ENCODE measurements around the gene SOX14. TPM values are rescaled to one million over a fixed set of nuclear protein-coding genes. Genes with fewer than 3 reads are reported as not detected.
A peak's percentile ranks its signal among the peaks of the same experiment; 100 is the strongest.

The SOX14 gene
- total RNA-seq (2014; rRNA removed; shearing (Covaris generic)) (0.23 TPM in 1 of 2 replicates, not detected in the other), polyA plus RNA-seq (2016; fragmentation: Nextera tagmentation; extraction: Ambion mirVana) (0.39 TPM in 1 of 2 replicates, not detected in the other)
- long read RNA-seq = 0 reads

DNA sequence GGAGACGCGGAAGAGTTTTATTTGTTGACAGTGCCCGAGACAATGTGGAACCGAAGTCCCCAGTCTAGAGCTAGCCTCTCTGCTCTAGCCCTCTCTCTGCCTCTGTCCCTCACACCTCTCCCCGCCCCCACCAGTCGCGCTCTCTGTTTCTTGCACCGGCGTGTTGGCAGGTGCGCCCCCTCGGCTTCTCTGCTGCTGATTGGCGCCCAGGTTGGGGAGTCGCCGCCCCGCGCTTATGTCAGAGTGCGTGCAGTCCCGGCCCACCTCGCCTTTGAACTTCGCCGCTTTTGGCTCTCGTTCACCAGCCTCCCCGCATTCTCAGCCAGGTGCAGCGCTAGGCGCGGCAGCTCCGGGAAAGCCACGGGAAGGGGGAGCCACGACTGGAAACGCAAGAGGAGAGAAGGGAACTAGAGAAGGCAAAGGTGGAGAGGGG, at the start of gene SOX14:
Gene SOX14, plus strand, starts transcription at position 315 of the 433 bp plus-strand sequence. CDS start 470 bp downstream, outside the sequence.
- peak; percentile 40 for ATAC-seq

More for the DNA sequence above, at the start of gene SOX14:
- Histone ChIP-seq H3K9me2 (ENCODE audit: insufficient read depth) (no peaks in the 10 kb centered on the region), H3K4me3 (peak within 1 kb of the TSS; percentile 37), H2AFZ (peak within 1 kb of the TSS; percentile 89), H3K36me3 (ENCODE audit: insufficient read depth) (no peaks in the 10 kb centered on the region), H3K27ac (ENCODE audit: low read depth) (no peak within 1 kb of the TSS), H3K27me3 (ENCODE audit: insufficient read depth) (peaks cover 99% of the 10 kb centered on the region), H3F3A (replicated peaks; ENCODE audit: low read depth) (peaks cover 46% of the 10 kb centered on the region), H3K79me2 (replicated peaks; ENCODE audit: insufficient read depth) (no peaks in the 10 kb centered on the region), H3K4me2 (peak within 1 kb of the TSS; percentile 82), H3K4me1 (ENCODE audit: insufficient read depth) (peaks cover 77% of the 10 kb centered on the region), H4K20me1 (replicated peaks; ENCODE audit: insufficient read depth) (peaks cover 16% of the 10 kb centered on the region)
- no peak within 1 kb of the TSS for H3K27ac Mint-ChIP-seq
- TF ChIP-seq ZNF462 (CRISPR knock-in tag; IDR thresholded peaks at IDR 0.05) (no peak), ZNF114 (CRISPR knock-in tag; IDR thresholded peaks at IDR 0.05) (no peak), STAT1 (IDR thresholded peaks at IDR 0.05; ENCODE audit: unreplicated experiment) (no peak), CREB1 (CRISPR knock-in tag; IDR thresholded peaks at IDR 0.05; ENCODE audit: low read depth) (peak; percentile 77)
- TF ChIP-seq, protein P1, sequence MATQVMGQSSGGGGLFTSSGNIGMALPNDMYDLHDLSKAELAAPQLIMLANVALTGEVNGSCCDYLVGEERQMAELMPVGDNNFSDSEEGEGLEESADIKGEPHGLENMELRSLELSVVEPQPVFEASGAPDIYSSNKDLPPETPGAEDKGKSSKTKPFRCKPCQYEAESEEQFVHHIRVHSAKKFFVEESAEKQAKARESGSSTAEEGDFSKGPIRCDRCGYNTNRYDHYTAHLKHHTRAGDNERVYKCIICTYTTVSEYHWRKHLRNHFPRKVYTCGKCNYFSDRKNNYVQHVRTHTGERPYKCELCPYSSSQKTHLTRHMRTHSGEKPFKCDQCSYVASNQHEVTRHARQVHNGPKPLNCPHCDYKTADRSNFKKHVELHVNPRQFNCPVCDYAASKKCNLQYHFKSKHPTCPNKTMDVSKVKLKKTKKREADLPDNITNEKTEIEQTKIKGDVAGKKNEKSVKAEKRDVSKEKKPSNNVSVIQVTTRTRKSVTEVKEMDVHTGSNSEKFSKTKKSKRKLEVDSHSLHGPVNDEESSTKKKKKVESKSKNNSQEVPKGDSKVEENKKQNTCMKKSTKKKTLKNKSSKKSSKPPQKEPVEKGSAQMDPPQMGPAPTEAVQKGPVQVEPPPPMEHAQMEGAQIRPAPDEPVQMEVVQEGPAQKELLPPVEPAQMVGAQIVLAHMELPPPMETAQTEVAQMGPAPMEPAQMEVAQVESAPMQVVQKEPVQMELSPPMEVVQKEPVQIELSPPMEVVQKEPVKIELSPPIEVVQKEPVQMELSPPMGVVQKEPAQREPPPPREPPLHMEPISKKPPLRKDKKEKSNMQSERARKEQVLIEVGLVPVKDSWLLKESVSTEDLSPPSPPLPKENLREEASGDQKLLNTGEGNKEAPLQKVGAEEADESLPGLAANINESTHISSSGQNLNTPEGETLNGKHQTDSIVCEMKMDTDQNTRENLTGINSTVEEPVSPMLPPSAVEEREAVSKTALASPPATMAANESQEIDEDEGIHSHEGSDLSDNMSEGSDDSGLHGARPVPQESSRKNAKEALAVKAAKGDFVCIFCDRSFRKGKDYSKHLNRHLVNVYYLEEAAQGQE (IDR thresholded peaks at IDR 0.05; ENCODE audit: unreplicated experiment) = no peak
- peak; percentile 98 for DNase-seq (ENCODE audit: low spot score)
- peaks cover 72% of the 10 kb centered on the region for H3K4me1 Mint-ChIP-seq
- H3K9me3 Mint-ChIP-seq = peaks cover 3% of the 10 kb centered on the region; the same call in 1 of the 3 replicates
- H3K4me3 Mint-ChIP-seq = peak within 1 kb of the TSS; percentile 83
- H3K27me3 Mint-ChIP-seq (ENCODE audit: insufficient read depth, low read depth, poor library complexity) = peaks cover 100% of the 10 kb centered on the region
- no peaks in the 10 kb centered on the region; the same call in 2 of the 3 replicates for H3K36me3 Mint-ChIP-seq (ENCODE audit: low read depth)

Data from GM23338 (cell line).